ENCODE data around the gene TRIM31. TPM values are rescaled to one million over a fixed set of nuclear protein-coding genes. Genes with fewer than 3 reads are reported as not detected.

TRIM31 gene
- total RNA-seq, 1 experiment from 2014 or later: not detected

GRCh38 chr6:30097902-30098768 lies 14.8 kb downstream of the TRIM31 start:
- Histone ChIP-seq H2BK15ac (ENCODE audit: low read depth, low read length) (no peak overlapping the region), H3K18ac (ENCODE audit: insufficient read length, low read depth, low read length) (no peak overlapping the region), H3K9ac (ENCODE audit: extremely low read depth, insufficient read length, low read length) (no peak overlapping the region), H2BK12ac (ENCODE audit: insufficient read length, low read depth, low read length) (no peak overlapping the region), H4K20me1 (ENCODE audit: control insufficient read depth, insufficient read depth, insufficient read length) (no peaks in the 10 kb centered on the region), H3K4me2 (ENCODE audit: insufficient read depth, insufficient read length, low read length) (no peak overlapping the region), H2BK5ac (ENCODE audit: insufficient read length, low read length) (no peak overlapping the region), H3K27ac (ENCODE audit: insufficient read length, low read depth, low read length) (no peak overlapping the region), H2BK120ac (ENCODE audit: low read depth, low read length, poor library complexity, severe bottlenecking) (no peak overlapping the region), H3K14ac (ENCODE audit: insufficient read depth, low read length) (no peak overlapping the region), H3K56ac (ENCODE audit: insufficient read length, low read depth, low read length) (no peak overlapping the region), H2AFZ (ENCODE audit: low read length) (no peak overlapping the region), H3K9me3 (ENCODE audit: control insufficient read depth, low read depth, low read length) (no peaks in the 10 kb centered on the region), H3K23ac (ENCODE audit: insufficient read length, low read depth, low read length) (no peak overlapping the region), H3K4ac (ENCODE audit: low read depth, low read length) (no peak overlapping the region), H3K23me2 (ENCODE audit: insufficient read length, low read depth, low read length, poor library complexity, severe bottlenecking) (peaks cover 15% of the 10 kb centered on the region), H3K27me3 (ENCODE audit: insufficient read depth, low read length) (peaks cover 33% of the 10 kb centered on the region; the same call in 1 of the 2 replicates), H2AK5ac (ENCODE audit: insufficient read length, low read length) (no peak overlapping the region), H4K5ac (ENCODE audit: insufficient read length, low read depth, low read length) (no peak overlapping the region), H3K79me1 (ENCODE audit: insufficient read depth, low read depth, low read length, poor library complexity, severe bottlenecking) (no peaks in the 10 kb centered on the region), H3K79me2 (ENCODE audit: insufficient read depth, low read length) (no peaks in the 10 kb centered on the region), H3T11ph (ENCODE audit: low read length) (no peak overlapping the region), H4K91ac (ENCODE audit: insufficient read length, low read depth, low read length) (no peak overlapping the region), H2BK20ac (ENCODE audit: low read depth, low read length, poor library complexity, severe bottlenecking) (no peak overlapping the region), H4K8ac (replicated peaks; ENCODE audit: insufficient read length, low read depth, low read length) (no peak overlapping the region), H3K4me1 (ENCODE audit: insufficient read depth, low read length) (peaks cover 5% of the 10 kb centered on the region; the same call in 1 of the 2 replicates)
- TF ChIP-seq CTCF (conservative IDR thresholded peaks at IDR 0.05): no peak
- H3K4me1 Mint-ChIP-seq: peaks cover 28 to 31% of the 10 kb centered on the region in 2 experiments
- H3K9me3 Mint-ChIP-seq: peaks cover 0 to 5% of the 10 kb centered on the region in 2 experiments; a peak in 3 of 5 replicates
- no peak for DNase-seq
- H3K36me3 Mint-ChIP-seq (ENCODE audit: insufficient read depth in 1 of 3, low read depth in 3 of 3): peaks cover 0 to 2% (median 0%) of the 10 kb centered on the region in 3 experiments; a peak in 1 of 7 replicates
- no peak overlapping the region for H3K4me3 Mint-ChIP-seq
- H3K27ac Mint-ChIP-seq: no peak overlapping the region
- no CpG with 5 or more reads among the region's 4 CpGs for WGBS (ENCODE audit: extremely low coverage, insufficient read length, low lambda C conversion rate)
- H3K27me3 Mint-ChIP-seq (ENCODE audit: low read depth): peaks cover 96% of the 10 kb centered on the region
